GM12892 (cell line): Measurements from ENCODE around the gene LRMDA.

Experiments used
- DNase-seq: peaks from one replicate; pipeline ENCODE4 v3.0.0; 2011; ENCODE audit not compliant: insufficient read length
- FAIRE-seq: peaks from 2 replicates; lab custom pipeline; 2011; peaks lifted over from hg19 to GRCh38; lab: Jason Lieb, UNC
- POLR2A ChIP-seq: IDR thresholded peaks from 2 replicates; pipeline ENCODE4 v1.6.1; 2011; ENCODE audit warnings: low read depth, low read length, control low read depth
- POLR2AphosphoS5 ChIP-seq: IDR thresholded peaks from 2 replicates; pipeline ENCODE4 v1.6.1; 2011; ENCODE audit warnings: low read depth, low read length, control low read depth
- TAF1 ChIP-seq: IDR thresholded peaks from 2 replicates; pipeline ENCODE4 v1.6.1; 2011; ENCODE audit warnings: low read depth, mild to moderate bottlenecking, control low read depth, low read length, borderline replicate concordance

Gene LRMDA

DNA sequence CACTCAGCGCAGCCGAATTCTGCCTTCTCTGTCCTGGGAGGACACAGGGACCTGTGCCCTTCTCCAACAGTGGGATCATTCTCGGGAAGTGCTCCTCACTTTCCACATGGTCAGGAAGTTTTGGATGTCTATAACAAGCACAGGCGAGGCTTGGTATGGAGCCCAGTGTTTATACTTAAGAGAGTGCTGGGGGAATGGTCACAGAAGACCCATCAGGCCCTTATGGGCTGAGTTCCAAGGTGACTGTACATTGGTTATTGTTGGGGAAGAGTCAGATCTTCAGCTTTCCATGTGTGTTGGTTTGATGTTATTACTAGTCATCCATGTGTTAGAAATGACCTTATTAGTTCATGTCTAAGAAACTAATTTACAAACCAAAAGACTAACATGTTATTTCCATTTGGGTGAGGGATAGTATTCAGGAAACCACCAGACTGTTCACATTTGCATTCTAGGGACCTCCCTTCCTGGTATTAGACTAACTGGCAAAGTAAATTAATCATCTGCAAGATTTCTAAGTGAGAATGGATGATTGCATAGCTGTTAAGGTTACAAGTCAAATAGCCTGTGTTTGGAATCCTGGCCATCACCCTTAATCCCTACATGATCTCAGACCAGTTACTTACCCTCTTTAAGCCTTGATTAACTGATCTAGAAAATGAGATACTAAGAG, 834.2 kb downstream of the LRMDA start:
- no peak for DNase-seq
- no peak for FAIRE-seq
- TF ChIP-seq POLR2AphosphoS5 (no peak), TAF1 (no peak)

DNA sequence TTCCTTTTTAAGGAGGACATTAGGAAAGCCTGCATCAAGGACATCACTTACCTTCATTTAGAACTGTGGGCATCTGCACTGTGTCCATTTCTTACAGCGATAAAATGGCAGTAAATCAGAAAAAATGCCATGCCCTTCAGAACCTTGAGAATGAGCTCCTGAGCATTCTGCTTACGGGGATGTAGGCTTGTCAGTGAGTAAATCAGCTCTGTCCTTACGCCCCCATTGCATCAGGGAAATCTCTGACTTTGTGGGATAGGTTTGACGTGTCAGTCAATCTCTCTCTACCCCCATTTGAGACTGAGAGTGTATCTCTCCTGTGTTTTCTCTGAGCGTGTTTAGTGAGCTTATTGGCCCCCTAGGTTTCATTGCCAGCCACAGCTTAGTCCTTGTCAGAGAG, 837.1 kb downstream of the LRMDA start:
- TF ChIP-seq TAF1 (no peak), POLR2AphosphoS5 (no peak), POLR2A (no peak)
- FAIRE-seq (no peak), DNase-seq (no peak)

DNA sequence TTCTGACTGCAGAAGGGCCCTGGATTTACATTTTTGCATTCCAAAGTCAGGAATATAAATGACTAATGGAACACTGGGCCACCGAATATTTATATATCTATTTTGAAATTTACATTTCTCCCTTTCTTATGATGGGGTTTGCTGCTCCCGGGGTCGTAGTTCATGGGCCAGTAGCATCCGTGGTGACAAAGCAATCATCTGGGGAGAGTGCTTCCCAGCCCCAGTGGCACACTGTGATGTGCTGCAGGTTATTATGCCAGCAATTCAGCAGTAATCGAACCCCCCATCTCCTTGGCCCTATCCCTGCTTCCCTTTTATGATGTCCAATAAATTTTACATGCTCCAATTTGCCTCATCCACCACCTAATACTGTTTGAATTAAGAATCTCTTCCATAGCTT, 837.5 kb downstream of the LRMDA start:
- no peak for DNase-seq
- no peak for TF ChIP-seq POLR2A
- no peak for TF ChIP-seq TAF1
- no peak for TF ChIP-seq POLR2AphosphoS5
- no peak for FAIRE-seq

DNA sequence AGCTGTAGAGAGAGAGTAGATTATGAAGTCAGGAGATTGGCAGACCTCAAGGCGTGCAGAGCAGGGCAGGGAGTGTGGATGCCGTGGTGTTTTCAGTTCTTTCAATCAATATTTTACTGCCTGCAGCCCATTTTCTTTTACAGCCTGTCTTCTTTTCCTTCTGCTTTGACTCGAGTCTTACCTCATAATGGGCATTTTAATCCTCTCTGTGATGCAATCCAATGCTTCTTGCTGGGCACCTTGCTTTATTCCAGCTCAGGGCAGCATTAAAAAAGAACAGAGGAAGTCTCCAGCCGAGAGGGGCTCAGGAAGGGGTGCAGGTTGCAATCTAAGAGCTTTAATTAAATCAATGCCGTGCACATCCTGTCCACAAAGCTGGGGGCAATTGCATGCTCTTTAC, 839.0 kb downstream of the LRMDA start:
- no peak for FAIRE-seq
- no peak for TF ChIP-seq TAF1
- no peak for TF ChIP-seq POLR2A
- TF ChIP-seq POLR2AphosphoS5, result no peak
- DNase-seq, result no peak

DNA sequence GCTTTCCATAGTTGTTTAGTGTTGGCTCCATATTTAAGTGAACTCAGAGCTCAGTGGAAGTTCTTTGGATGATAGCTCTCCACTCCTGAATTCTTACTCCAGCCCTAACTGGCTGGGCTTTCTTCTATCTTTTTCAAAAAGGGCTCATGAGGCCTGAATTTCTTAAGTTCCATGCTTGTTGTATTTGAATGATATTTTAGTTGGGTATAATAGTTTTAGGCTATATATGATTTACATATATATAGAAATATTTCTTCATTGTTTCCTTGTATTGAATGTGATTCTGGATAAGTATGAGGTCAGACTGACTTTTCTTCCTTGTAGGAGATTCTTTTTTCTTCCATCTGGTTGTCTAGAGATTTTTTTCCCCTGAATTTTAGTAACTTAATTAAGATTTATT, 843.5 kb downstream of the LRMDA start:
- DNase-seq (no peak), FAIRE-seq (no peak)
- TF ChIP-seq TAF1 (no peak), POLR2AphosphoS5 (no peak), POLR2A (no peak)

DNA sequence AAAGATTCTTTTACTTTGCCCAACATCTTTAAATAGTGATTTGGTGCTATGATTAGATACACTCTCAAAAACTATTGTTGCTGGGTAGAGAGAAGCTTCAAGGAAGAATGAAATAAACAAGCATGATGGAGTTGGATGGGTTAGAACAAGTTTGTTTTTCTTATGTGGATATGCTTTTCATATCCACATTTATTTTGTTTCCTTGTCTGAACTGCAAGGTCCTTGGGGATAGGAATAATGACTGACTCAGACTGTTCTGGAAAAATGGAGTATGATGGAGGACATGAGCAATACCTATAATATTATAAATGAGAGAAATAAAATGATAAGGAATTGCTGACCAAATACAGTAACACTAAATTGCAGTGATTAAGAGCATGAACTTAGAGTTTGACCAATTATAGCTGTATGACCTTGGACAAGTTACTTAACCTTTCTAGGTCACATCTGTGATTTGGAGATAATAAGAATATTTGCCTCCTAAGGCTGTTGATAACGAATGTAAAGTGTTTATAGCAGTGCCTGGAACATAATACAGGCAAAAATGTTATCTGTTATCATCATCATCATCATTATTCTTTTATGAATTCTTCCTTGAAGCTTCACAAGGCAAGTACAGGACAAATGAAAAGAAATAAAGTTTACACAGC, 847.5 kb downstream of the LRMDA start:
- FAIRE-seq (no peak), DNase-seq (no peak)
- TF ChIP-seq POLR2AphosphoS5 (no peak), POLR2A (no peak), TAF1 (no peak)

DNA sequence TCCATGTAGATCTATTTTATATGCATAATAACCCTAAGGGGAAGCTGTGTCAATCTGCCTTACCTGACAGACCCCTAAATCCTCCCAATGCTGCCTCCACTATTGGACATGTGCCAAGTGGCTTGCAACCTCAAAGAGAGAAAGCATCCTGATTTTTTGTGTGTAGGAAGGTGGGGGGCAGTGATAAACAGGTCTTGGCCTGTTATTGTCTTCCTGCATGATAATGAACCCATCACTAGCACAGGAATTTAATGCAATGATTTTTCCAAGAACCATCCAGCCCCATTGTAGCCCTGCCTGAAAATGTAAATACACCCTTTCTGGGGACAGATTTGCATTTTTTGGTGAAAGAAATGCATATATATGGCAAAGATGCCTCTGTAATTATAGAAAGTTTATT, 850.2 kb downstream of the LRMDA start:
- no peak for FAIRE-seq
- DNase-seq, result no peak
- TF ChIP-seq POLR2AphosphoS5 (no peak), TAF1 (no peak), POLR2A (no peak)

DNA sequence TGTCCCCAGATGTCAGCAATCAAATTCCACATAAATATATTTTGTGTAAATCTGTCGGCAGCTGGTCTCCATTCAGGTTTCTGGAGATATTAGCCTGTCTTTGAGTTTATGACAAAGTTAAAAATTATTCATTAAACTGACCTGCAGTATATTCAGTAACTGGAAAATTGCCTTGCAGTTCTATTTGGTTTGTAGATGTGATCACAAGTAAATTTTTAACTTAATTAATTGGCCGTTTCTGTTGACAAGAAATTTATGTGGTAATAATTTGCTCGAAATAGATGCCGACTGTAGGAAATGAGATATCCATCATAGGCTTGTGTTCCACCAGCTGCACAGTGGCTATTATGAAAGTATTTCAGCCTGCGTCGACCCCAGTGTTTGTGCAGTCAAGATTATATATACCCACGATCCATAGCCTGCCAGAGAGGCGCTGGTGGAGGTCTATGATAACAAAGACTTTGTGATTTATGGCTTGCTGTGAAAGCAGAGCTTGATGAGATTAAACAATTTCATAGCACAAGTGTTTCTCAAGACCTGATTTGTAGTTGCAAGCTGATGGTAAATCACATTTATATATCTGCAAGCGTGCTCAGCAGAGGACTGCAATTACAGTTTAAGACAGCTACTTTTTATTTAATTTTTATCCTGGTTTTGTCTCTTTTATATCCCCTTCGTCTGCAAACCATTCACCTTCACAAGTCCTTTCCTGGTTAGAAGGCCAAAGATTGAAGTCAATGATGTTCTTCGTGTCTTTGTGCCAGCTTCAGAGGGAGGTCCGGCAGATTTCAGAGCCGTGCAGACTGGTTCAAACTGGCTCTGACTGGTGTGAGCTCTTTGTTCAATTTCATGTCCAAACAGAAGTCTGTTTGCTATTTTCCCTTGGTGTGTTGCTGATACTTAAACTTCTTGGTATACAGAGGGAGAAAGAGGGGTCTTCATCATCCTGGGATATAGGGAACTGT, 850.9 kb downstream of the LRMDA start:
- TF ChIP-seq POLR2AphosphoS5, result no peak
- TF ChIP-seq POLR2A, result no peak
- TF ChIP-seq TAF1, result no peak
- no peak for DNase-seq
- FAIRE-seq, result no peak

DNA sequence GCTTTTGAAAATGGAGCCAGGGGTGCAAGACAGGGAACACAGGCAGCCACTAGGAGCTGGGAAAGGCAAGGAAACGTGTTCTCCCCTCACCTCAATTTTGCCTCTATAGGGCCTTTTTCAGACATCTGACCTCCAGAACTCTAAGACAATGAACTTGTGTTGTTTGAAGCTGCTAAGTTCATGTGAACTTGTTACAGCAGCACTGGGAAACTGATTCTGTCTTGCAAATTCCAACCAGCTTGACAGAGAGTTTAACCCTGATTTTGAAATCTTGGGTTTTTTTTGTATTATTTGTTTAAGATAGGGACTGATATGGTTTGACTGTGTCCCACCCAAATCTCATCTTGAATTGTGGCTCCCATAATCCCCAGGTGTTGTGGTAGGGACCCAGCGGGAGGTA, 852.9 kb downstream of the LRMDA start:
- DNase-seq, result no peak
- TF ChIP-seq POLR2AphosphoS5 (no peak), POLR2A (no peak), TAF1 (no peak)
- FAIRE-seq, result no peak

DNA sequence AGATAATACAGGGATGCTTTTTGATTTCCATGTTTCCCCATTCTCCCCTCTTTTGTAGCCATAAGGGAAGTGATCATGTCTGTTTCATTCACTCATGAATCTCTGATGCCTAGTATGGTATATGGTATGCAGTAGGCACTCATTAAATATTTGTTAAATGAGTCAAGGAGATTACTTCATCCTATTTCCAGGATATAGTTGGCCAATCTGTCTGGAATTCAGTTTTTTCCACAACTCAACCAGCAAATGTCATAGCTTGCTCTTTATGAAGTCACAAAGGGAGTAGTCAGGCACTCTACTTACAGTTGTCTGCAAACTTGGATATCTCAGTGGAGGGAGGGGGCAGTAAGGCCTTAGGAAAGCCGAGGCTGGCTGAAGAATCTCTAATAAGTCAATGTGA, 853.6 kb downstream of the LRMDA start:
- DNase-seq (no peak), FAIRE-seq (no peak)
- TF ChIP-seq POLR2A, result no peak
- no peak for TF ChIP-seq POLR2AphosphoS5
- no peak for TF ChIP-seq TAF1

DNA sequence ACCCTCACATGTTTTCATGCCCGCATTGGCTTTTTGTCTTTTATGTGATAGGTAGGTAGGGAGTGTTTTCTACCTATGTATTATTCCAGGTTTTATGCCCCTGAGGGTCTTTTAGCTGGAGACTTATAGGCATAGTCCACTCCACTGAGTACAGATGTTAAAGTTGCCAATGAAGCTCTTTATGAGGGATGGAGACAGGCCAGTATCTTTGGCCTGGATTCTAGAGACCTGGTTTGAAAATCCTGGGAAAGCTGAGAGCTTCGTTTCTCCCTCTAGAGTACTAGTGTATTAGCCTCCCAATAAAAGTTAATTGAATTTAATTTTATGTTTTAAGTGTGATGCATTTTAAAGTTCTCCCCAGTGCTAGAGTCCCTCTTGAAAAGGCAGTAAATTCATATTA, 854.1 kb downstream of the LRMDA start:
- FAIRE-seq (no peak), DNase-seq (no peak)
- TF ChIP-seq POLR2AphosphoS5 (no peak), POLR2A (no peak), TAF1 (no peak)

DNA sequence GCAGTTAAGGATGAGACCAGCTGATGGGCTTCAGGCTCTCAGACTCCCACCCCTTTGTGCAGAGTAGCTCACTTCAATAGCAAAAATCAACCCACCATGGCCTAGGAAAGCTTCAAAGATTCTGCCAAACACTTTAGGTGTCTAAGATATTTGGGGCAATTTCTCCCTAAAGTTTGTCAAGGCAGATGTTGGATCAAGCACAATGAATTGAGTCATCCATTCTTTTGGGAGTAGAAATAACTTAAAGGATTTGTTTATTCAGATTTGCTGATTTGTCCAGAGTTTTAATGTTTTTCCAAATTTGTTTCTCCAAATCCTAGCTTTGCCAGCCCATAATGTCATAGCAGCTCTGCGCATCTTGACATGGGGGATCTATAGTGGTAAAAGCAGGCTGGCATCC, 855.1 kb downstream of the LRMDA start:
- FAIRE-seq (no peak), DNase-seq (no peak)
- no peak for TF ChIP-seq TAF1
- TF ChIP-seq POLR2A, result no peak
- no peak for TF ChIP-seq POLR2AphosphoS5
